CD8-positive, alpha-beta memory T cell (primary cell): ENCODE results near the gene CNTNAP3B. TPM values are rescaled to one million over a fixed set of nuclear protein-coding genes. Genes with fewer than 3 reads are reported as not detected.
"Not testable (repeated sequence)": the region's sequence is repeated elsewhere in the genome, so short reads cannot be mapped to it uniquely, and the experiment has no call there.

Experiments
- CTCF ChIA-PET: fragments of 350-600 bp; sonication (Branson Sonifier 250); formaldehyde crosslinking; loops from one replicate; lab custom pipeline; 2021; ENCODE audit warnings: antibody characterized with exemption; lab: Charles Lee
- POLR2A ChIA-PET: fragments of 350-600 bp; sonication (Branson Sonifier 250); formaldehyde crosslinking; loops from one replicate; lab custom pipeline; 2021; ENCODE audit warnings: antibody characterized with exemption; lab: Charles Lee
- DNase-seq, 5 donors: peaks; one replicate each; pipeline versions ENCODE4 v3.0.0 to v3.0.0-alpha.2; 2020 to 2022; ENCODE audit warnings: mixed read lengths in 1 of 5
- H3K27ac ChIP-seq: one replicate; pipeline ENCODE4 v1.7.0; 2013; ENCODE audit warnings: low read depth, mild to moderate bottlenecking, low read length, moderate library complexity
- H3K27me3 ChIP-seq: 2 replicates; pipeline ENCODE4 v1.7.0; 2013; ENCODE audit warnings: low read length, mild to moderate bottlenecking; ENCODE audit not compliant: insufficient read depth, poor library complexity, severe bottlenecking
- H3K36me3 ChIP-seq: 2 replicates; pipeline ENCODE4 v1.7.0; 2013; ENCODE audit warnings: mild to moderate bottlenecking, low read length, moderate library complexity; ENCODE audit not compliant: insufficient read depth
- H3K4me1 ChIP-seq: 2 replicates; pipeline ENCODE4 v1.7.0; 2013; ENCODE audit warnings: mild to moderate bottlenecking, low read length, moderate library complexity; ENCODE audit not compliant: insufficient read depth
- H3K4me3 ChIP-seq: 2 replicates; pipeline ENCODE4 v1.7.0; 2013; ENCODE audit warnings: mild to moderate bottlenecking, low read length
- H3K9me3 ChIP-seq: 2 replicates; pipeline ENCODE4 v1.7.0; 2013; ENCODE audit warnings: mild to moderate bottlenecking, low read length
- H3K27ac Mint-ChIP-seq, 8 donors: one replicate each; pipeline ENCODE4 v1.8.0; 2020 to 2021; ENCODE audit warnings: mixed read lengths in 8 of 8, mild to moderate bottlenecking in 6 of 8, inconsistent platforms in 3 of 8, moderate library complexity in 3 of 8
- H3K27me3 Mint-ChIP-seq, 2 donors: one replicate each; pipeline ENCODE4 v1.8.0; 2020 to 2021; ENCODE audit warnings: mixed read lengths in 2 of 2, mild to moderate bottlenecking in 1 of 2, moderate library complexity in 1 of 2
- H3K36me3 Mint-ChIP-seq, 3 donors: one replicate each; pipeline ENCODE4 v1.8.0; 2020 to 2021; ENCODE audit warnings: mixed read lengths in 3 of 3, inconsistent platforms in 1 of 3, mild to moderate bottlenecking in 1 of 3
- H3K4me1 Mint-ChIP-seq, 3 donors: one replicate each; pipeline ENCODE4 v1.8.0; 2020 to 2021; ENCODE audit warnings: mixed read lengths in 3 of 3, inconsistent platforms in 1 of 3, mild to moderate bottlenecking in 1 of 3
- H3K4me3 Mint-ChIP-seq, 7 donors: one replicate each; pipeline ENCODE4 v1.8.0; 2020 to 2021; ENCODE audit warnings: mixed read lengths in 7 of 7, mild to moderate bottlenecking in 6 of 7, moderate library complexity in 4 of 7, inconsistent platforms in 2 of 7
- H3K9me3 Mint-ChIP-seq, 5 donors: one replicate each; pipeline ENCODE4 v1.8.0; 2020 to 2022; ENCODE audit warnings: mixed read lengths in 5 of 5, mild to moderate bottlenecking in 3 of 5, moderate library complexity in 2 of 5, inconsistent platforms in 1 of 5
- polyA plus RNA-seq: library from polyadenylated mRNA; unstranded; fragments of 300-500 nt; fragmentation: Illumina TruSeq; gene quantifications from one replicate; pipeline ENCODE4 v1.2.3, GENCODE V29; 2021
- total RNA-seq, 2 experiments: library from RNA; stranded (reverse); gene quantifications; one replicate each; pipeline ENCODE4 v1.2.3, GENCODE V29; 2021

The CNTNAP3B gene
- total RNA-seq, result not detected
- not detected for polyA plus RNA-seq

DNA sequence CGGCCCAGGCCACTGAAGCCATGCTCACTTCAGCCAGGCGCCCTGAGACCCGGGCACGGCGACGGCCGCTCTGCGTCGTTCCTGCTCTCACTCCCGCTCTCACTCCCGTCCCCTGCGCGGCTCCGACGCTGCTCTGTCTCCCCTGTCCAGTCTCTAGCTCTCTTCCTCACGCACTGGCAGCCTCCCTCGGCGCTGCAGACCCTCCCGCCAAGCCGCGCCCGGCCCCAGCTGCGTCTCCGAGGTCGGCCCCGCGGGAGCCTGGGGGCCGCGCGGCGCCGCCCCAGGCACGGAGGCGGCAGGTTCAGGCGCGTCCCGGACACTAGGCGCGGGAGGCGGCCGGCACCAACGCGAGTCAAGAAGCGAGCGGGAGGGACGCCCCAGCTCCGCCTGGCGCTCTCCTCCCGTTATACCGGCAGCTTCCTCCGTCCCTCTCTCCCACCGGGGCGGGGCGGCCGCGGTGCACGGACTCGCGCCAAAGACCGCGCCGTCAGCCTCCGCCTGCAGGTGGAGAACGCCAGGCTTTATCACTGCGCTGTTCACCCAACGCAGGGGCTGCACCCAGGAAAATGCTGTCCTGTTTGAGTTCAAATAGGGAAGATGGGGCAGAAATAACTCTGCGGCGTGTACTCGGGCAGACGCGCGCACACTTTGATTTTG lies at the start of gene CNTNAP3B:
Gene CNTNAP3B (minus strand): TSS at position 354 of the 657 bp plus-strand sequence. CDS start 332 bp downstream, at position 22.
- H3K27ac Mint-ChIP-seq, H3K9me3 Mint-ChIP-seq, H3K36me3 Mint-ChIP-seq, H3K27me3 ChIP-seq, H3K27ac ChIP-seq, H3K4me1 ChIP-seq, H3K9me3 ChIP-seq, CTCF ChIA-PET, H3K4me3 Mint-ChIP-seq, POLR2A ChIA-PET, H3K4me3 ChIP-seq, H3K36me3 ChIP-seq, DNase-seq, H3K4me1 Mint-ChIP-seq: not testable (repeated sequence)
- H3K27me3 Mint-ChIP-seq, result peaks cover 4 to 11% of the 10 kb centered on the region in 2 donors

DNA sequence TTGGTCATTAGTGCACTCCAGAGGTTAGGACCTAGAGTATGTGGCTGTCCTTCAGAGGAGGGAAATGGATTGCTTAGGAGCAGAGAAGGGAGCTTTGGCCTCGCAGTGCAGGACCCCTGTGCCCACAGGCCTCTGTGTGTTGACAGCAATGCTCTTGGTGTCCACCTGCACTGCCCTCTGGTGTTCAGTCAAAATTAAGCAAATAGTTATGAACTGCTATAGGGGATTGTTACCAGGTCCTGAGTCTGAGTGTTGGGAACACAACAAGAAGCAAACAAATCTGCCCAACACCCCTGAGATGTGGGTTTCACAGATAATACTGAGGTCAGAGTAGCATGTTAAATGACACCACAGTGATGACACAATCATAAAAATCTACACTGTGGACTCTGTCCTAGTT lies 31.1 kb upstream of the CNTNAP3B start:
- H3K27ac ChIP-seq, H3K27me3 ChIP-seq, POLR2A ChIA-PET, H3K4me3 Mint-ChIP-seq, H3K4me1 ChIP-seq, DNase-seq, H3K27ac Mint-ChIP-seq, H3K36me3 ChIP-seq, H3K4me3 ChIP-seq, H3K27me3 Mint-ChIP-seq, H3K9me3 ChIP-seq, H3K36me3 Mint-ChIP-seq, H3K4me1 Mint-ChIP-seq, H3K9me3 Mint-ChIP-seq, CTCF ChIA-PET: not testable (repeated sequence)

DNA sequence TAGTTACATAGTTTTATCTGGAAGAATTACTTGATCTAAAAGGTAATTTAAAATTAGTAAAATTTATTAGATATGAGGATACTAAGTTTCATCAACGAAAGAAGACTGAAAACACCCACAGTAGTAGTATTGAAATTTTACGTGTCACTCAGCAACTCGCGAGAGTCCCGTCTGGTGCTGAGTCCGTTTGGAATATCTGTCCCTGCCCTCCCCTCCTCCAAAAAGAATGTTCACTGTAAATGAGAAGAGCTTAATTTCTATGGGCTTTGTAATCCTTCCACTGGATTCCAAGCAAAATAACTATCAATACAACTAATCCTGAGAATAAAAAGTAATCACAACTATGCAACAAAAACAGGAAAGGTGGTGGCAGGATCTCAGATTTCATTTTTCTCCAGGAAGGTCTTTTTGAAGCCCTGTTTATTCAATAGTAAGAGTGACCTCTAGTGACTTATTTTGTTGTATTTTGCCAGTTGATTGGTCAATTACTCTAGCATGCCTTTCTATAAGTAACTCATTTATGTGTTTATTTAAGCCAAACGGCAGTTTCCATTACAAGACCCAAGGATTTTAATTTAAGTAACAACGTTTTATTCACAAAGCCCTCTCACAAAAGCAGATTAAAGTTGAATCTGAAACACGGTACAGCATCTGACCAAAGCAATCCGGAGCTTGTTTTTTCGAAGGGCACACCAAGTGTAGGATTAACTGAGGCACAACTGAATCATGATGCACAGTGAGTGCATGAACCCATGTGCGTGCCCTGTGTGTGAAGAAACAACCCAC lies 2.0 kb downstream of the CNTNAP3B start:
- H3K27ac ChIP-seq, H3K27me3 ChIP-seq, H3K9me3 ChIP-seq, H3K27ac Mint-ChIP-seq, H3K4me3 ChIP-seq, H3K36me3 Mint-ChIP-seq, CTCF ChIA-PET, POLR2A ChIA-PET, DNase-seq, H3K4me3 Mint-ChIP-seq, H3K36me3 ChIP-seq, H3K9me3 Mint-ChIP-seq, H3K4me1 Mint-ChIP-seq, H3K4me1 ChIP-seq: not testable (repeated sequence)
- peaks cover 4 to 11% of the 10 kb centered on the region in 2 donors for H3K27me3 Mint-ChIP-seq

DNA sequence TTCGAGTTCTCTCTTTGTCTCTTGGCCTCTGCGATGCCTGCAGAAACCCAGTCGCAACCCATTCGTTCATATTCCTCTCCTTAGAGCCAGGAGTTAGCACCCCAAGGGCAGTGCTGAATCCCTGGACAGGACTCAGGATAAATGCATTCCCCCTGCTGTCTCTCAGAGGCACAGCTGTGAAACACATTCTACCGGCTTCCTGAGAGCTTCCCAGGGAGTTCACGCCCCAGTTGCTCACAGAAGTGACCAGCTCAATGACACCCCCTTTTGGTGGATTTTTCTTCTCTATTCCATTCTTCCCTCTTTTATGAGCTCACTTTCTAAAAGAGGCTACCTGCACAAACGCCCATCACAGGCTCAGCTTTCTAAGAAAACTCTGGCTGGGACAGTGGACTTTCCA lies 8.2 kb downstream of the CNTNAP3B start:
- H3K4me3 Mint-ChIP-seq, H3K4me1 ChIP-seq, H3K27me3 ChIP-seq, CTCF ChIA-PET, H3K9me3 ChIP-seq, H3K27ac Mint-ChIP-seq, H3K27me3 Mint-ChIP-seq, H3K27ac ChIP-seq, H3K4me3 ChIP-seq, POLR2A ChIA-PET, H3K9me3 Mint-ChIP-seq, H3K4me1 Mint-ChIP-seq, H3K36me3 ChIP-seq, H3K36me3 Mint-ChIP-seq, DNase-seq: not testable (repeated sequence)

DNA sequence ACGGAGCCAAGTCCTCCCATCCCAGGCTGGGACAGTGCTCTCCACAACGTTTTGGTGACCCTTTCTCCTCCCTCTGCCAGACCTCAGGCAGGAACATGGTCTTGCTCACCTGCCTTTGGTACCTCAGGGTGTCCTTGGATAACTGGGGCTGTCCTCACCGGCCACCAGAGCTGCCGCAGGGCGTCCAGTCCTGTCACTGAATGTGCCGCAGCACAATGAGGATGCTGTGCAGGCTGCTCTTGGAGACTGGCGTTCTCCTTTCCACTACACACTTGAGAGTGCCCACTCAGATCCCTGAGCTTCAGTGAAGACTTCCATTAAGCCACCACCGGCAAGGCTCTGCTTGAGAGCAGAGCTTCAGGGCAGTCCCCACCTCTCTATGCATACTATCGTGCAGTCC lies 33.3 kb downstream of the CNTNAP3B start:
- H3K36me3 Mint-ChIP-seq, H3K4me3 Mint-ChIP-seq, H3K36me3 ChIP-seq, H3K9me3 ChIP-seq, POLR2A ChIA-PET, H3K4me1 ChIP-seq, H3K9me3 Mint-ChIP-seq, DNase-seq, CTCF ChIA-PET, H3K27ac Mint-ChIP-seq, H3K27me3 ChIP-seq, H3K4me3 ChIP-seq, H3K27me3 Mint-ChIP-seq, H3K4me1 Mint-ChIP-seq, H3K27ac ChIP-seq: not testable (repeated sequence)

DNA sequence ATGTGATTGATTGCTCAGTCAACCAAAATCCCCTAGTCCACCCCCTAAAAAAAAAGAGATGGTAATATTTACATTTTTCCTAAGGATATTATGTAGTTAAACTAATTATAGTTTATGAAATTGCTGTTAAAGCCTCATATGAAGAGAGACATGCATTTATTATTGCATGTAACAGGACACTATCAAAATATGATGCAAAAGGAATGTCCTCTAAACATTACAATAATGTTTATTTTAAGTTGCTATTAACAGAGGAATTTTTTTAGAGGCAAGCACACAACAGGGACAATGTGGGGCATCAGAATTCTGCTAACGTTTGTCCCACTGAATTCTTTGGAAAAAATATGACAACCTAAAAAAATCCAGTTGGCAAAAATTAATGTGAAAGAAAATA lies 44.7 kb downstream of the CNTNAP3B start:
- H3K27ac ChIP-seq, POLR2A ChIA-PET, H3K4me3 Mint-ChIP-seq, H3K4me1 Mint-ChIP-seq, H3K27me3 ChIP-seq, H3K27ac Mint-ChIP-seq, H3K9me3 Mint-ChIP-seq, DNase-seq, H3K27me3 Mint-ChIP-seq, H3K36me3 ChIP-seq, H3K4me1 ChIP-seq, CTCF ChIA-PET, H3K9me3 ChIP-seq, H3K4me3 ChIP-seq, H3K36me3 Mint-ChIP-seq: not testable (repeated sequence)

DNA sequence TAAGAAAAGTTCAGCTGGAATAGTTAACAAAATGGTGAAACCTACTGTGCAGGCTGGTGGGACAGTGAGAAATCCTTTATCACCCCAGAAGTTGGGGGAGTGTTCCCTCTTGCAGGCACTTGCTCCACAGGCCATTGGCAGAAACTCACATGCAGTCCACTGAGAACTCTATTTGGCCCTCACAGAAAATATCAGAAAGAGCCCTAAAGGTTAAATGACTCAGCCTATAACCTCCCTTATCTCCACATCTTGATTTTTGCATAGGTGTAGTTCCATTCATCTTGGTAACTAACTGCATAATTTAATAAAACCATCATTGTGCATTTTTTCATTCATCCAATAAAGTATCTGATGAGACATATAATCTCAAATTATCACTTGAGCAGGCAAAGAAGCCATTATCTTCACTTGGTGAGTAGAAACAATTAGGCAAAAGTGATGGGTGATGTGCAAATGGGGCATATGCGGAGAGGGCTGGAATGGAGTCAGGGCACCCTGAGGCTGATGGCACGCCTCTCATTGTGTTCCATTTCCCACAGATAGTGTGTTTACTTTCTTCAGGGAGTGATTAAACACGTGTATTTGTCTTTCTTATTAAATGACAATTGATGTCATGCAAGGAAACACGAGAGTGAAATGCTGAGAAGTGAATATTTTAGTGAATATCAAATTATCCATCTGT lies 45.2 kb downstream of the CNTNAP3B start:
- POLR2A ChIA-PET, H3K9me3 ChIP-seq, H3K36me3 ChIP-seq, H3K27me3 ChIP-seq, H3K4me3 ChIP-seq, H3K4me3 Mint-ChIP-seq, H3K4me1 Mint-ChIP-seq, H3K4me1 ChIP-seq, H3K36me3 Mint-ChIP-seq, DNase-seq, H3K27ac Mint-ChIP-seq, H3K9me3 Mint-ChIP-seq, H3K27ac ChIP-seq, CTCF ChIA-PET, H3K27me3 Mint-ChIP-seq: not testable (repeated sequence)

DNA sequence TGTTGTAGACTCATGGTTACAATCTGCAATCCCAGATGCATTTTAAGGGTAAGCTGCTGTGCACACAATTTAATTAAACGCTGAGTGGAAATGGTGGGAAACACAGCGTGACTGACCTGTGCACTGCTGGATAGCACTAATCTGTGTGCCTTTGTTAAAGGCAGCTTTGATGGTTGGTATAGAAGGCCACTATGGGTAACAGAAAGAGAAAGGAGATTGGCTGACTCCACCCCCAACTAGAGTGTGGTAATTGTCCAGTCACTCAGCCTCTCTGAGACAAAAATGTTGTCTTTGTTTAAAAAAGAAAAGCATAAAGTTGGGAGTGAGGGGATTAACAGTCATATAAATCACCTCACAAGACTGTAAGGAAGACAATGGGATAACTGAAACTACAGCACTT lies 48.9 kb downstream of the CNTNAP3B start:
- CTCF ChIA-PET, H3K4me1 ChIP-seq, H3K27me3 ChIP-seq, H3K27ac Mint-ChIP-seq, H3K36me3 Mint-ChIP-seq, H3K9me3 Mint-ChIP-seq, H3K27me3 Mint-ChIP-seq, H3K27ac ChIP-seq, DNase-seq, H3K9me3 ChIP-seq, H3K4me3 Mint-ChIP-seq, POLR2A ChIA-PET, H3K4me3 ChIP-seq, H3K36me3 ChIP-seq, H3K4me1 Mint-ChIP-seq: not testable (repeated sequence)
